ENCODE results near the gene ADNP2. TPM values are rescaled to one million over a fixed set of nuclear protein-coding genes. Genes with fewer than 3 reads are reported as not detected.
"Not testable (repeated sequence)": the region's sequence is repeated elsewhere in the genome, so short reads cannot be mapped to it uniquely, and the experiment has no call there.

ADNP2 gene
- total RNA-seq, 1 experiment from 2014 or later = 12.6 TPM

DNA sequence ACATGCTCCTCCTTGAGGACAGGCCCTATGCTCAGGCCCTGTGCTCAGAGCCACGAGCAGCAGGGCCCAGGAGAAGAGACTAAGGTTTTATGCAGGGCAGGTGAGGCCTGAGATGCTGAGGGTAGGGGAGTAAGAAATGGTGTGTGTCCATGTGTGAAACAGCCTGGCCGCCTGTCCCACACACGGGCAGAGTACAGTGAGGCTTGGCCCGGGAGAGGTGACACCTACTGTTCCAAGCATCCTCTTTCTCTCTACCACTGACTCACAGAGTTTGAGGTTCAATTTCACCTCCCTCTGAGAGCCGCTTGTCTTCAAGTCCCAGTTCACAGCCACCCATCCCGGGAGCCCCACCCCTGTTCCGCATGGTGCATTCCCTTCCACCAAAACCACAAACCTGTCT, 54.1 kb downstream of the ADNP2 start:
- no peaks in the 10 kb centered on the region for H3K36me3 ChIP-seq (ENCODE audit: low read depth)
- no peaks in the 10 kb centered on the region for H3K79me2 ChIP-seq (ENCODE audit: low read depth)
- intact Hi-C loops (cut with micrococcal nuclease; ENCODE audit: unreplicated experiment) = no loop called here
- H3K27me3 ChIP-seq (ENCODE audit: insufficient read depth, low read depth) = peaks cover 4% of the 10 kb centered on the region; the same call in 1 of the 2 replicates
- TF ChIP-seq EZH2 (IDR thresholded peaks at IDR 0.05; ENCODE audit: low read depth) = no peak
- TF ChIP-seq, protein P1, sequence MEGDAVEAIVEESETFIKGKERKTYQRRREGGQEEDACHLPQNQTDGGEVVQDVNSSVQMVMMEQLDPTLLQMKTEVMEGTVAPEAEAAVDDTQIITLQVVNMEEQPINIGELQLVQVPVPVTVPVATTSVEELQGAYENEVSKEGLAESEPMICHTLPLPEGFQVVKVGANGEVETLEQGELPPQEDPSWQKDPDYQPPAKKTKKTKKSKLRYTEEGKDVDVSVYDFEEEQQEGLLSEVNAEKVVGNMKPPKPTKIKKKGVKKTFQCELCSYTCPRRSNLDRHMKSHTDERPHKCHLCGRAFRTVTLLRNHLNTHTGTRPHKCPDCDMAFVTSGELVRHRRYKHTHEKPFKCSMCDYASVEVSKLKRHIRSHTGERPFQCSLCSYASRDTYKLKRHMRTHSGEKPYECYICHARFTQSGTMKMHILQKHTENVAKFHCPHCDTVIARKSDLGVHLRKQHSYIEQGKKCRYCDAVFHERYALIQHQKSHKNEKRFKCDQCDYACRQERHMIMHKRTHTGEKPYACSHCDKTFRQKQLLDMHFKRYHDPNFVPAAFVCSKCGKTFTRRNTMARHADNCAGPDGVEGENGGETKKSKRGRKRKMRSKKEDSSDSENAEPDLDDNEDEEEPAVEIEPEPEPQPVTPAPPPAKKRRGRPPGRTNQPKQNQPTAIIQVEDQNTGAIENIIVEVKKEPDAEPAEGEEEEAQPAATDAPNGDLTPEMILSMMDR (conservative IDR thresholded peaks at IDR 0.05) = no peak
- H3K9me3 ChIP-seq (ENCODE audit: insufficient read depth, low read depth) = no peaks in the 10 kb centered on the region; the same call in 1 of the 2 replicates
- H3K4me2 ChIP-seq = no peak overlapping the region
- ChIA-PET CTCF (no interaction called here), POLR2A (ENCODE audit: unreplicated experiment) (no interaction called here)
- DNase-seq = no peak
- H3K27ac ChIP-seq = no peak overlapping the region
- no peak overlapping the region for H3K4me3 ChIP-seq
- H3F3A ChIP-seq (ENCODE audit: insufficient read depth, low read depth) = peaks cover 3% of the 10 kb centered on the region; the same call in 1 of the 2 replicates
- no peaks in the 10 kb centered on the region for H4K20me1 ChIP-seq (ENCODE audit: insufficient read depth)
- no peaks in the 10 kb centered on the region for H3K9me2 ChIP-seq (ENCODE audit: insufficient read depth)
- no peak overlapping the region for H2AFZ ChIP-seq
- no TSS peak for BruUV-seq (replicated peaks)
- H3K4me1 ChIP-seq (replicated peaks; ENCODE audit: insufficient read depth) = no peaks in the 10 kb centered on the region

DNA sequence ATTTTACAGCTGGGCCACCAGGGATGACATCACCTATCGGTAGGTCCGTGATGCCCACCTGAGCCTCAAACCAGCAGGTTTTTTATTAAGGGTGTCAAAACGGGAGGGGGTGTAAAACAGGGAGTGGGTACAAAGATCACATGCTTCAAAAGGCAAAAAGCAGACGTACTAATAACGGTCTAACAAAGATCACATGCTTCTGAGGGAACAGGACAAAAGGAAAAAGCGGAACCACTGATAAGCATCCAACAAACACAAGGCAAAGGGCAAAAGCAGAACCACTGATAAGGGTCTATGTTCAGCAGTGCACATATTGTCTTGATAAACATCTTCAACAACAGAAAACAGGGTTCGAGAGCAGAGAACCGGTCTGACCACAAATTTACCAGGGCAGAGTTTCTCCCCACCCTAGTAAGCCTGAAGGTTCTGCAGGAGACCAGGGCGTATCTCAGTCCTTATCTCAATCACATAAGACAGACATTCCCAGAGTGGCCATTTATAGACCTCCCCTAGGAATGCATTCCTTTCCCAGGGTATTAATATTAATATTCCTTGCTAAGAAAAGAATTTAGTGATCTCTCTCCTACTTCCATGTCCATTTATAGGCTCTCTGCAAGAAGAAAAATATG, 55.8 kb downstream of the ADNP2 start:
- H3K9me2 ChIP-seq (ENCODE audit: insufficient read depth); H3F3A ChIP-seq (ENCODE audit: insufficient read depth, low read depth); H3K9me3 ChIP-seq (ENCODE audit: insufficient read depth, low read depth); H3K36me3 ChIP-seq (ENCODE audit: low read depth); H4K20me1 ChIP-seq (ENCODE audit: insufficient read depth); POLR2A ChIA-PET (ENCODE audit: unreplicated experiment); H3K4me3 ChIP-seq; DNase-seq; BruUV-seq (replicated peaks); CTCF ChIA-PET; H3K4me1 ChIP-seq (replicated peaks; ENCODE audit: insufficient read depth); H3K27me3 ChIP-seq (ENCODE audit: insufficient read depth, low read depth); H3K27ac ChIP-seq; intact Hi-C loops (cut with micrococcal nuclease; ENCODE audit: unreplicated experiment); H3K4me2 ChIP-seq; H2AFZ ChIP-seq; H3K79me2 ChIP-seq (ENCODE audit: low read depth): not testable (repeated sequence)

DNA sequence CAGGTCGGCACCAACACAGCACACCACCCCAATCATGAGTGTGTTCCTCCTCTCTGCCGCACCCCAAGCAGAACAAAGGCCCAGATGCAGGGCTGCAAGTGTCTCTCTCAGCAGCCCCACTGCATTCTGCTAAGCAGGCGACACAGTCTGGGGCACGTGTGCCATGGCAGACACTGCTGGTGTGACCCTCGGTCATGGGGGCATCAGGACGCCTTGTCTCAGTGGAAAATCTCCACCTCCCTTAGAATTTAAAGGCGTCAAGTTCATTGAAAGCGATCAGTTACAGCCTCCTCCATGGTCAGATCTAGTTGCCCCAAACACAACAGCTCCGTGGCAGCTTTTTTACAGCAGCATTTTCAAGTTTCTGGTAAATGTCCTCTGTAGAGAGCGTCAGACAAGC, 57.2 kb downstream of the ADNP2 start:
- Histone ChIP-seq H3K4me3 (no peak overlapping the region), H3K4me1 (replicated peaks; ENCODE audit: insufficient read depth) (no peaks in the 10 kb centered on the region), H3K79me2 (ENCODE audit: low read depth) (no peaks in the 10 kb centered on the region), H4K20me1 (ENCODE audit: insufficient read depth) (no peaks in the 10 kb centered on the region), H3K27me3 (ENCODE audit: insufficient read depth, low read depth) (peaks cover 12% of the 10 kb centered on the region), H3K36me3 (ENCODE audit: low read depth) (no peaks in the 10 kb centered on the region), H2AFZ (no peak overlapping the region), H3K9me2 (ENCODE audit: insufficient read depth) (no peaks in the 10 kb centered on the region), H3K9me3 (ENCODE audit: insufficient read depth, low read depth) (no peaks in the 10 kb centered on the region; the same call in 1 of the 2 replicates), H3K4me2 (no peak overlapping the region), H3K27ac (no peak overlapping the region), H3F3A (ENCODE audit: insufficient read depth, low read depth) (peaks cover 3% of the 10 kb centered on the region; the same call in 1 of the 2 replicates)
- TF ChIP-seq, protein P1 (conservative IDR thresholded peaks at IDR 0.05) = no peak
- TF ChIP-seq EZH2 (IDR thresholded peaks at IDR 0.05; ENCODE audit: low read depth) = no peak
- no TSS peak for BruUV-seq (replicated peaks)
- no peak for DNase-seq
- intact Hi-C loops (cut with micrococcal nuclease; ENCODE audit: unreplicated experiment) = no loop called here
- ChIA-PET POLR2A (ENCODE audit: unreplicated experiment) (no interaction called here), CTCF (no interaction called here)

DNA sequence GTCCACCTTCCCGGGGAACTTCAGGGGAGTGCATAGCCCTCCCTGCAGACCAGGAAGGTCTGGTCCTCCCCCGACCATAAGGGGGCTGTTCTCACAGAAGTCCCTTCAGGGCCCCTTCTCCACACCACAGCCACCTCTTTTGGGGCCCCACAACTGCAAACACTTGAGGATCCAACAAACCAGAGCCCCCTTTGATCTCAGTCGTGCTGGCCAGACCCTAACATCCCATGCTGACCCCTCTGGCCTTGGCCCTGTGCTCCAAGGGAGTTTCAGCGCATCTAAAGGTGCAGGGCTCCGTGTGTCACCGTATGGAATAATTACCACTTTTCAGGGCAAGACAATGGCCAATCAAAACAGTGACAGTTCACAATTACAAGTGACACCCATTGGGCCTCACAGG, 57.7 kb downstream of the ADNP2 start:
- TF ChIP-seq EZH2 (IDR thresholded peaks at IDR 0.05; ENCODE audit: low read depth) = no peak
- TF ChIP-seq, protein P1 (conservative IDR thresholded peaks at IDR 0.05) = no peak
- Histone ChIP-seq H4K20me1 (ENCODE audit: insufficient read depth) (no peaks in the 10 kb centered on the region), H3K79me2 (ENCODE audit: low read depth) (no peaks in the 10 kb centered on the region), H3K4me2 (no peak overlapping the region), H3F3A (ENCODE audit: insufficient read depth, low read depth) (peaks cover 3% of the 10 kb centered on the region; the same call in 1 of the 2 replicates), H3K4me3 (no peak overlapping the region), H3K4me1 (replicated peaks; ENCODE audit: insufficient read depth) (no peaks in the 10 kb centered on the region), H3K27ac (no peak overlapping the region), H3K9me3 (ENCODE audit: insufficient read depth, low read depth) (no peaks in the 10 kb centered on the region; the same call in 1 of the 2 replicates), H2AFZ (no peak overlapping the region), H3K9me2 (ENCODE audit: insufficient read depth) (no peaks in the 10 kb centered on the region), H3K36me3 (ENCODE audit: low read depth) (no peaks in the 10 kb centered on the region), H3K27me3 (ENCODE audit: insufficient read depth, low read depth) (peaks cover 12% of the 10 kb centered on the region)
- intact Hi-C loops (cut with micrococcal nuclease; ENCODE audit: unreplicated experiment) = no loop called here
- POLR2A ChIA-PET (ENCODE audit: unreplicated experiment) = no interaction called here
- BruUV-seq (replicated peaks) = no TSS peak
- CTCF ChIA-PET = no interaction called here
- DNase-seq = no peak
